Measurements from ENCODE around the gene RALGPS2.

GRCh38 chr1:178931858-178932551, 207.0 kb downstream of the RALGPS2 start:
- TF ChIP-seq CTCF (IDR thresholded peaks at IDR 0.05; ENCODE audit: insufficient read depth, low read length, poor library complexity, severe bottlenecking) (no peak), EZH2phosphoT487 (conservative IDR thresholded peaks at IDR 0.05; ENCODE audit: low read length) (no peak)

All from SU-DHL-6 (cell line).